Dermis microvascular lymphatic vessel endothelial cell (primary cell): ENCODE measurements around the gene FIBCD1. TPM values are rescaled to one million over a fixed set of nuclear protein-coding genes. Genes with fewer than 3 reads are reported as not detected.
A peak's percentile ranks its signal among the peaks of the same experiment; 100 is the strongest.

Source experiments
- DNase-seq, 2 donors: peaks; one replicate each; pipeline versions ENCODE4 v3.0.0 to v3.0.0-alpha.2; 2010; ENCODE audit warnings: low read depth in 2 of 2
- total RNA-seq: library from RNA; depleted of rRNA; stranded (reverse); fragments of >200 nt; gene quantifications from 2 replicates; pipeline ENCODE4 v1.2.1, GENCODE V29; 2014

Gene FIBCD1
- total RNA-seq, 1 donor from 2014 or later, result under 0.01 TPM

DNA sequence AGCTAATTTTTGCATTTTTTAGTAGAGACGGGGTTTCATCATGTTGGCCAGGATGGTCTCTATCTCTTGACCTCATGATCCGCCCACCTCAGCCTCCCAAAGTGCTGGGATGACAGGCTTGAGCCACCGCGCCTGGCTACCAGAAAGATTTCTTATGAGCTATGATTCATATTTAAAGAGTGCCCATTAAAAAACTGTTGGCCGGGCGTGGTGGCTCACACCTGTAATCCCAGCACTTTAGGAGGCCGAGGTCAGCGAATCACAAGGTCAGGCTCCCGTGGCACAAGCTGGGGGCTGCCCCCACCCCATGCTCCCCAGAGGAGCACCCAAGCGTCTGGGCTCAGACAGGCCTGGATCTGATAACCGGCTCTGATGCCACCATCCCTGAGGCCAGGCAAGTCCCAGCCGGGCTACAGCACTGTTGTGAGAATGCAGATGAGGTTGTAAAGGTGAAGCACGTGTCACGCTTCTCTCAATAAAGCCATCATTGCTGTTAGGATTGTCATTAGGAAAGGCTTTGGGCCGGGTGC is 56.3 kb downstream of the FIBCD1 start:
- no peak for DNase-seq

GRCh38 chr9:130881516-130881915 is 57.5 kb downstream of the FIBCD1 start:
- no peak for DNase-seq

DNA sequence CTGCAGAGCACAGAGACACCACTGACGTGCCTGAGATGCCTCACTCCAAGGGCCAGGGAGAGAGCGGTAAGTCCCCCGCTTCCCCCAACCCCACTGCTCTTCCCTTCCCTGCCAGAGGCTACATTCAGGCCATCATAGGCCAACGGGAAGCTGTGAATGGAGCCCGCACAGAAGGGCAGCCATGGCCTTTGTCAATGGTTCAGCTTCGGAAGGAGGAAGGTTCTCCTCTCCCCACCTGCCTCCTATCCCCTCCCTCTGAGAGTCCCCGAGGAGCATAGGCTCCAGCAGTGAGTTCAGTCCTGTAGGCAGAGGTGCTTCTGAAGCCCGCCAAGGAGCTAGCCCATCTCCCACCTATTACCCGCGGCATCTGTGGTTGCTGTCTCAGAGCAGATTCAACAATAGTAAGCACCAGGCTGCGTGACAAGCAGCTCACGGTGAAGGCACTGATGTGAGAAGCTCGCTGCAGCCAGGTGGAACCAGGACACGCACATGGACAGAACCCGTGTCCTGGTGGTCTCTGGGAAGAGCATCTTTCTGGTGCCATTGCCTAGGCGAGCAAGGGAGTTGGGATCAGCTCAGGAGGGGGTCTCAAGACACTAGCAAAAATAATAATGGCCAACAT is 58.3 kb downstream of the FIBCD1 start:
- no peak for DNase-seq

- DNase-seq, result no peak
These were observed 59.1 kb downstream of the FIBCD1 start for GRCh38 chr9:130879863-130880411.

GRCh38 chr9:130878295-130878694 is 60.8 kb downstream of the FIBCD1 start:
- DNase-seq, result no peak

- no peak for DNase-seq
These were observed 61.7 kb downstream of the FIBCD1 start for GRCh38 chr9:130877300-130877699.

DNA sequence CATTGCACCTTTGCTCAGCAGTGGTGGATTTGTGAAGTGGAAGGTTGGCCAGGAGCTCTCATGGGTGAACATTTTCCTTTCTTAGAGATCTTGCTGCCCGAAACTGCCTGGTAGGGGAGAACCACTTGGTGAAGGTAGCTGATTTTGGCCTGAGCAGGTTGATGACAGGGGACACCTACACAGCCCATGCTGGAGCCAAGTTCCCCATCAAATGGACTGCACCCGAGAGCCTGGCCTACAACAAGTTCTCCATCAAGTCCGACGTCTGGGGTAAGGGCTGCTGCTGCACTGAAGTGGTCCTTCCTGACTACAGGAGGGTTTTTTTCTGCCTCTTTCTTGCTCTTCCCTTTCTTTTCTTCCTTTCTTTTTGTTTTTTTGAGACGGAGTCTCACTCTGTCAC is 64.3 kb downstream of the FIBCD1 start:
- DNase-seq, result no peak

GRCh38 chr9:130873966-130874365 is 65.1 kb downstream of the FIBCD1 start:
- DNase-seq, result no peak

DNA sequence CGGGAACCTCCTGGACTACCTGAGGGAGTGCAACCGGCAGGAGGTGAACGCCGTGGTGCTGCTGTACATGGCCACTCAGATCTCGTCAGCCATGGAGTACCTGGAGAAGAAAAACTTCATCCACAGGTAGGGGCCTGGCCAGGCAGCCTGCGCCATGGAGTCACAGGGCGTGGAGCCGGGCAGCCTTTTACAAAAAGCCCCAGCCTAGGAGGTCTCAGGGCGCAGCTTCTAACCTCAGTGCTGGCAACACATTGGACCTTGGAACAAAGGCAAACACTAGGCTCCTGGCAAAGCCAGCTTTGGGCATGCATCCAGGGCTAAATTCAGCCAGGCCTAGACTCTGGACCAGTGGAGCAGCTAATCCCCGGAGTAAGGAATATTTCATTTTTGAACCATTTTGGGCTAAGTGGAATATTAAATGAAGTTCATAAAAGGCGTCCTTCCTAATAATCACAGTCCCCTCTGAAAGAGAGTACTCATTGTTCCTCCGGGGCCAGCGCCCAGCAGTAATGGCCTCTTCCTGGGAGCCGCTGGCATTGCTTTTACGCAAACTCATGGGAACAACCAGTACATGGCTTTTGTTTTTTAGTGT is 66.0 kb downstream of the FIBCD1 start:
- no peak for DNase-seq

DNA sequence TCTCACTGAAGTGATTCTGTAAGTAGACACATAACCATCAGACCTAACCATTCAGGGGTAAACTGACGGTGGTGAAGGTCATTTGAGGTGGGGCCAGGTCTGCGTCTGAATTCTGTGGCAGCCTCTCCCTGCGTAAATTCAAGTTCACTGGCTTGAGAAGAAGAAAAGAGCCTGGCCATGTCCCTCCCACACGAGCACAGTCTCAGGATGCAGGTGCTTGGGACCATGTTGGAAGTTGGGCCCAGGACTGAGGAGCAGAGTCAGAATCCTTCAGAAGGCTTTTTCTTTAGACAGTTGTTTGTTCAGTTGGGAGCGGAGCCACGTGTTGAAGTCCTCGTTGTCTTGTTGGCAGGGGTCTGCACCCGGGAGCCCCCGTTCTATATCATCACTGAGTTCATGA is 66.5 kb downstream of the FIBCD1 start:
- no peak for DNase-seq

DNA sequence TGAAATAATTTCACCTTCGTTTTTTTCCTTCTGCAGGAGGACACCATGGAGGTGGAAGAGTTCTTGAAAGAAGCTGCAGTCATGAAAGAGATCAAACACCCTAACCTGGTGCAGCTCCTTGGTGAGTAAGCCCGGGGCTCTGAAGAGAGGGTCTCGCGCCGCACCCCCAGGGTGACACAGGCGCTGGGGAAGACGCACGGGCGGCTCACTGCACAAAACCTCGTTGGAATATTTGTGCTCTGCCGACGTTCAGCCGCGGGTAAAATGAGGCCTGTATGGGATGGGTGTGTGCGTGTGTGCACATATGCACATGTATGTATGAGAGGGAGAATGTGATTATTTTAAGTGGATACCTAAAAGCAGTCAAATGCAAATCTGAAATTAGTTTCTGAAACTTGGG is 67.0 kb downstream of the FIBCD1 start:
- DNase-seq, result no peak

DNA sequence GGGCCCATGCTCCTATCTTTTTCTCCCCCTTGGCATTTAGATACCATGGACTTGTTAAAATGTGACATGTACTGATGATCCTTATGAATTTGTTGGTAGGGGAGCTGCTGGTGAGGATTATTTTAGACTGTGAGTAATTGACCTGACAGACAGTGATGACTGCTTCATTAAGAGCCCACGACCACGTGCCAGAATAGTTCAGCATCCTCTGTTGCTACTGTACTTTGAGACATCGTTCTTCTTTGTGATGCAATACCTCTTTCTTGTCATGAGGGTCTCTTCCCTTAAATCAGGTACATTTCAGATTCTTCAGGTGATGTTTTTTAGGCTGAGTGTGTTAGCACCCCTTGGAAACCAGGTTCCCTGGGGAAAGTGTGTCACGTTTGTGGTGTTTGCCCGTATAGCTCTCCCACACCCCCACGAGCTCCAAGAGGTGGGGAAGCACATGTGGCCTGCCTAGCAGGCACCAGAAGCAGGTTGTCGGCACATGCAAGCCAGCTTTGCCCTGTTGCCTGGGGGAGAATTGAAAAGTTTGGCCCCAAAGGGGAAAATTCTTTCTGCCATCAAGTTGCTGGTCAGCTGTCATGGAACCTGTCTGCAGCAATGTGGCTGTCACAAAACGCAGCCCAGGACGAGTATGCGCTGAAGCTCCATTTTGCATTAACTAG is 67.5 kb downstream of the FIBCD1 start:
- DNase-seq, result no peak

GRCh38 chr9:130870491-130871381 is 68.3 kb downstream of the FIBCD1 start:
- no peak for DNase-seq

DNA sequence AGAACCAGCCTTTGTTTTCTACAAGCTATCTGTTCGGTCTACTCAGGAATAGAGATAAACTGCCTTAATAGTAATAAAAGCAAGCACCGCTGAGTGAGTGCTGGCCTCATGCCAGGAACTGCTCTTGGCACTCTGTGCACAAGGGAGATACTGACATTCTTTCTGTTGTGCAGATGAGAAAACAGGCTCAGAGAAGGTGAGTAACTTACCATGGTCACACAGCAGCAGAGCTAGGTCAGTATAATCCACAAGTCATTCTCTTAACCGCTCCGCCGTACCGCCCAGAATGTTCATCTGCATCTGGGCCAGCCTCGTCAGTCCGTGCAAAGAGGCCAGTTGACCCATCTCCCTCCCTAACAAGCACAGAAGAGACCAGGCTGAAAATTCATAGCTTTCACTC is 69.8 kb downstream of the FIBCD1 start:
- peak; percentile 64 to 77 for DNase-seq

- no peak for DNase-seq
These were observed 70.8 kb downstream of the FIBCD1 start for GRCh38 chr9:130868230-130868629.

DNA sequence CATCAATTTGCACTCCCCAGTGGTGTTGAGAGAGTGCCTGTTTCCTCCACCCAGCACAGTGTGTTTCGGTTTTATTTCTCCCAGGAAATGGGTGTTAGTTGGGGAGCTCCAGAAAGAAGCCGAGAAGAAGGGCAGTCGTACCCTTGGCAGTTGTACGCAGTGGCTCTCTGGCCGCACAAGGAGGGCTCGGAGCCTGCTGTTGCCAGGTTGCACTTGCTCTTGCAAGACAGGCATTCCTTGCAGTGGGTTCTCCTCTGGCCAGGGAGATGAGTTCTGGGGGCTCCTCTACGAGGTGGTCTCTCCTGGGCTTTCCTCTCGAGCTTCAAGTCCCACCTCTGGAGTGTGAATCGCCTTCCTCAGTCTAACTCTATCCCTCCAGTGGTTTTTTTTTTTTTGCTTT is 71.5 kb downstream of the FIBCD1 start:
- DNase-seq, result no peak

DNA sequence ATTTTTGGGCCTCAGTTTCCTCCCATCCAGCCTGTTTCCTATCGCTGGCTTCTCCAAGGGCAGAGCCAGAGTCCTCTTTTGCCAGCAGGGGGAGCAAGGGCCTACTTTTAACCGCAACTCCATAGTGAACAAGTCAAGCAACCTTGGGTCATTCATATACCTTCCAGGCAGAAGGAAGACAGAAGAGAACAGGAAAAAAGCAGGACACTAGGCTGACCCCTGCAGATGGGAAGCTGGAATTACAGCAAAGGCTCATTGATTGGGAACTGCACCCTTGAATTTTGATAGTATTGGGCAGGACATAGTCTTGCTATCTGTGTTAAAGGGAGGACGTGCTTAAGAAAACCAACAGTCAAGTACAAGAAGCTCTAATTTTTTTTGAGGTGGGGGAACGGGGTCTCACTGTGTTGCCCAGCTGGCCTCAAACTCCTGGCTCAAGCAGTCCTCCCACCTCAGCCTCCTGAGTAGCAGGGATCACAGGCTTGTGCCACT is 72.5 kb downstream of the FIBCD1 start:
- peak; percentile 45 to 78 for DNase-seq

GRCh38 chr9:130865921-130866320 is 73.1 kb downstream of the FIBCD1 start:
- no peak for DNase-seq

- no peak for DNase-seq
These were observed 74.5 kb downstream of the FIBCD1 start for GRCh38 chr9:130864541-130864940.

DNA sequence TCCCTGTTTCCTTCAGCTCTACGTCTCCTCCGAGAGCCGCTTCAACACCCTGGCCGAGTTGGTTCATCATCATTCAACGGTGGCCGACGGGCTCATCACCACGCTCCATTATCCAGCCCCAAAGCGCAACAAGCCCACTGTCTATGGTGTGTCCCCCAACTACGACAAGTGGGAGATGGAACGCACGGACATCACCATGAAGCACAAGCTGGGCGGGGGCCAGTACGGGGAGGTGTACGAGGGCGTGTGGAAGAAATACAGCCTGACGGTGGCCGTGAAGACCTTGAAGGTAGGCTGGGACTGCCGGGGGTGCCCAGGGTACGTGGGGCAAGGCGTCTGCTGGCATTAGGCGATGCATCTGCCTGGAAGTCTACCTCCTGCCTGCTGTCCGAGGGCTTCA is 76.3 kb downstream of the FIBCD1 start:
- DNase-seq, result no peak

DNA sequence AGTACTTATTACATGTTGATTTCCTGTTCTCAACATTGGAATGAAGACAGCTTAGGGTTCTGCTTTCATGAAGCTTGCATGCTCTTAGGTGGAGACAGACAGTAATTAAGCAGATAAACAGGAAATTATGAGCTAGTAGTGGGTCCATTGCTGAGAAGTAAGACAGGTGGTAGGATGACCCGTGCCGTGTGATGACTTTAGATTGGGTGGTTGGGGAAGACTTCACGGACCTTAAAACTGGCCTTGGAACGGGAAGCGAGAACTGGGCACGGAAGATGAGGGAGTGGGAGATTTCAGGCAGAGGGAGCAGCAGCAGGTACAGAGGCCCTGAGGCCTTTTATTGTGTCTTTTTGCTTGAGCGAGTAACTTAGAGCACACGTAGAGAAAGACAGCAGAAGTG is 76.8 kb downstream of the FIBCD1 start:
- DNase-seq, result no peak
